Measurements from ENCODE around the gene ZNF460. TPM values are rescaled to one million over a fixed set of nuclear protein-coding genes. Genes with fewer than 3 reads are reported as not detected.

Gene ZNF460
- total RNA-seq, 1 experiment from 2014 or later, result 76.3 TPM

- ATAC-seq (no peak), DNase-seq (ENCODE audit: low read depth, low spot score) (no peak)
- Histone ChIP-seq H3K36me3 (ENCODE audit: control insufficient read depth, insufficient read depth, low read length) (peaks cover 11% of the 10 kb centered on the region), H3K27ac (ENCODE audit: low read length) (no peak overlapping the region), H3K4me1 (ENCODE audit: control insufficient read depth, insufficient read depth, low read length) (peaks cover 13% of the 10 kb centered on the region), H3K9me3 (ENCODE audit: control insufficient read depth, insufficient read depth, low read depth, low read length) (no peaks in the 10 kb centered on the region), H3K27me3 (ENCODE audit: control insufficient read depth, insufficient read depth, low read length) (no peaks in the 10 kb centered on the region), H3K4me3 (ENCODE audit: low read depth in 2 of 2, low read length in 2 of 2) (no peak overlapping the region)
- TF ChIP-seq TCF7L2 (IDR thresholded peaks at IDR 0.05; ENCODE audit: low read depth, low read length) (no peak), SIN3A (IDR thresholded peaks at IDR 0.05; ENCODE audit: borderline replicate concordance, insufficient read depth, low read depth, low read length) (no peak), POLR2AphosphoS5 (IDR thresholded peaks at IDR 0.05; ENCODE audit: low read depth, low read length) (no peak)
- in situ Hi-C loops (cut with HindIII; ENCODE audit: low pct_unique_long_range_greater_than_20kb, low sequenced_read_pairs), result no loop called here
- ChIA-PET CTCF (no interaction called here), POLR2A (no interaction called here)
- no TSS peak for BruUV-seq (replicated peaks)
- intact Hi-C loops (cut with micrococcal nuclease; ENCODE audit: unreplicated experiment), result no loop called here
These were observed 35.2 kb upstream of the ZNF460 start for GRCh38 chr19:57245066-57245465.

GRCh38 chr19:57245959-57246358 lies 34.3 kb upstream of the ZNF460 start:
- no peak overlapping the region for H3K4me3 ChIP-seq (ENCODE audit: low read depth in 2 of 2, low read length in 2 of 2)
- in situ Hi-C loops (cut with HindIII; ENCODE audit: low pct_unique_long_range_greater_than_20kb, low sequenced_read_pairs) (no loop called here), intact Hi-C loops (cut with micrococcal nuclease; ENCODE audit: unreplicated experiment) (no loop called here)
- peaks cover under 1% of the 10 kb centered on the region; the same call in 1 of the 2 replicates for H3K9me3 ChIP-seq (ENCODE audit: control insufficient read depth, insufficient read depth, low read depth, low read length)
- BruUV-seq (replicated peaks), result no TSS peak
- H3K27me3 ChIP-seq (ENCODE audit: control insufficient read depth, insufficient read depth, low read length), result no peaks in the 10 kb centered on the region
- DNase-seq (ENCODE audit: low read depth, low spot score) (no peak), ATAC-seq (no peak)
- ChIA-PET POLR2A (no interaction called here), CTCF (no interaction called here)
- H3K36me3 ChIP-seq (ENCODE audit: control insufficient read depth, insufficient read depth, low read length), result peaks cover 14% of the 10 kb centered on the region
- no peak overlapping the region for H3K27ac ChIP-seq (ENCODE audit: low read length)
- TF ChIP-seq REST (IDR thresholded peaks at IDR 0.05; ENCODE audit: insufficient read depth in 1 of 2, low read depth in 2 of 2, low read length in 1 of 2) (no peak), SIN3A (IDR thresholded peaks at IDR 0.05; ENCODE audit: borderline replicate concordance, insufficient read depth, low read depth, low read length) (no peak), POLR2AphosphoS5 (IDR thresholded peaks at IDR 0.05; ENCODE audit: low read depth, low read length) (no peak), CTCF (IDR thresholded peaks at IDR 0.05) (no peak), TCF7L2 (IDR thresholded peaks at IDR 0.05; ENCODE audit: low read depth, low read length) (no peak)
- peaks cover 13% of the 10 kb centered on the region for H3K4me1 ChIP-seq (ENCODE audit: control insufficient read depth, insufficient read depth, low read length)

- ChIA-PET CTCF (no interaction called here), POLR2A (no interaction called here)
- in situ Hi-C loops (cut with HindIII; ENCODE audit: low pct_unique_long_range_greater_than_20kb, low sequenced_read_pairs), result no loop called here
- no peak overlapping the region for H3K27ac ChIP-seq (ENCODE audit: low read length)
- intact Hi-C loops (cut with micrococcal nuclease; ENCODE audit: unreplicated experiment), result no loop called here
- H3K4me1 ChIP-seq (ENCODE audit: control insufficient read depth, insufficient read depth, low read length), result no peaks in the 10 kb centered on the region
- peaks cover 30% of the 10 kb centered on the region for H3K36me3 ChIP-seq (ENCODE audit: control insufficient read depth, insufficient read depth, low read length)
- peaks cover 8% of the 10 kb centered on the region; the same call in 1 of the 2 replicates for H3K9me3 ChIP-seq (ENCODE audit: control insufficient read depth, insufficient read depth, low read depth, low read length)
- H3K27me3 ChIP-seq (ENCODE audit: control insufficient read depth, insufficient read depth, low read length), result no peaks in the 10 kb centered on the region
- DNase-seq (ENCODE audit: low read depth, low spot score) (no peak), ATAC-seq (no peak)
- no peak for TF ChIP-seq SIN3A (IDR thresholded peaks at IDR 0.05; ENCODE audit: borderline replicate concordance, insufficient read depth, low read depth, low read length)
- TF ChIP-seq POLR2AphosphoS5 (IDR thresholded peaks at IDR 0.05; ENCODE audit: low read depth, low read length), result no peak
- no peak for TF ChIP-seq CTCF (IDR thresholded peaks at IDR 0.05)
- no peak for TF ChIP-seq TCF7L2 (IDR thresholded peaks at IDR 0.05; ENCODE audit: low read depth, low read length)
- no peak for TF ChIP-seq REST (IDR thresholded peaks at IDR 0.05; ENCODE audit: insufficient read depth in 1 of 2, low read depth in 2 of 2, low read length in 1 of 2)
- no TSS peak for BruUV-seq (replicated peaks)
- no peak overlapping the region for H3K4me3 ChIP-seq (ENCODE audit: low read depth in 2 of 2, low read length in 2 of 2)
These were observed 31.6 kb upstream of the ZNF460 start for GRCh38 chr19:57248646-57249045.
